Osteoblast (primary cell): Measurements from ENCODE around the gene STAC3. TPM values are rescaled to one million over a fixed set of nuclear protein-coding genes. Genes with fewer than 3 reads are reported as not detected.

Experiments
- DNase-seq: peaks from one replicate; pipeline ENCODE4 v3.0.0; 2011; ENCODE audit warnings: low spot score, mixed read lengths; ENCODE audit not compliant: insufficient read length; ENCODE audit errors: missing footprints
- H2AFZ ChIP-seq: 2 replicates; pipeline ENCODE4 v1.6.0; 2011; ENCODE audit warnings: mild to moderate bottlenecking, low read length
- H3K27ac ChIP-seq: 2 replicates; pipeline ENCODE4 v1.5.1; 2011; ENCODE audit warnings: mild to moderate bottlenecking, low read depth, low read length, moderate library complexity
- H3K27me3 ChIP-seq: 2 replicates; pipeline ENCODE4 v1.6.0; 2012; ENCODE audit warnings: mild to moderate bottlenecking, control low read depth, inconsistent platforms, low read length, moderate library complexity; ENCODE audit not compliant: insufficient read depth
- H3K36me3 ChIP-seq: 2 replicates; pipeline ENCODE4 v1.5.1; 2011; ENCODE audit warnings: mild to moderate bottlenecking, low read length, control low read depth, moderate library complexity; ENCODE audit not compliant: insufficient read depth
- H3K4me1 ChIP-seq: 2 replicates; pipeline ENCODE4 v1.5.1; 2011; ENCODE audit warnings: mild to moderate bottlenecking, low read length, control low read depth, moderate library complexity; ENCODE audit not compliant: insufficient read depth
- H3K4me2 ChIP-seq: 2 replicates; pipeline ENCODE4 v1.6.0; 2011; ENCODE audit warnings: mild to moderate bottlenecking, low read length; ENCODE audit not compliant: insufficient read depth
- H3K4me3 ChIP-seq: fragments of 200-600 bp; sonication (generic); 3 replicates; pipeline ENCODE4 v1.5.1; 2012; ENCODE audit warnings: mild to moderate bottlenecking, low read length, inconsistent platforms; ENCODE audit not compliant: insufficient read depth
- H3K79me2 ChIP-seq: 2 replicates; pipeline ENCODE4 v1.6.0; 2012; ENCODE audit warnings: mild to moderate bottlenecking, low read length, control low read depth, inconsistent platforms; ENCODE audit not compliant: insufficient read depth
- H3K9me3 ChIP-seq: 2 replicates; pipeline ENCODE4 v1.5.1; 2011; ENCODE audit warnings: low read depth, low read length, control low read depth
- H4K20me1 ChIP-seq: 2 replicates; pipeline ENCODE4 v1.6.0; 2012; ENCODE audit warnings: mild to moderate bottlenecking, low read length, control low read depth; ENCODE audit not compliant: insufficient read depth
- total RNA-seq: library from RNA; depleted of rRNA; stranded (reverse); fragments of >200 nt; gene quantifications from 2 replicates; pipeline ENCODE4 v1.2.3, GENCODE V29; 2012
- TF ChIP-seq, protein P1 (sequence below): IDR thresholded peaks from 2 replicates; pipeline ENCODE4 v1.5.1; 2011; ENCODE audit warnings: mild to moderate bottlenecking, low read depth, low read length, moderate library complexity; ENCODE audit errors: extremely low read depth

Gene STAC3
- total RNA-seq, 1 donor = 0.36 TPM

- peaks cover 11% of the 10 kb centered on the region for H3K79me2 ChIP-seq
- H3K4me3 ChIP-seq = no peak overlapping the region
- TF ChIP-seq, protein P1, sequence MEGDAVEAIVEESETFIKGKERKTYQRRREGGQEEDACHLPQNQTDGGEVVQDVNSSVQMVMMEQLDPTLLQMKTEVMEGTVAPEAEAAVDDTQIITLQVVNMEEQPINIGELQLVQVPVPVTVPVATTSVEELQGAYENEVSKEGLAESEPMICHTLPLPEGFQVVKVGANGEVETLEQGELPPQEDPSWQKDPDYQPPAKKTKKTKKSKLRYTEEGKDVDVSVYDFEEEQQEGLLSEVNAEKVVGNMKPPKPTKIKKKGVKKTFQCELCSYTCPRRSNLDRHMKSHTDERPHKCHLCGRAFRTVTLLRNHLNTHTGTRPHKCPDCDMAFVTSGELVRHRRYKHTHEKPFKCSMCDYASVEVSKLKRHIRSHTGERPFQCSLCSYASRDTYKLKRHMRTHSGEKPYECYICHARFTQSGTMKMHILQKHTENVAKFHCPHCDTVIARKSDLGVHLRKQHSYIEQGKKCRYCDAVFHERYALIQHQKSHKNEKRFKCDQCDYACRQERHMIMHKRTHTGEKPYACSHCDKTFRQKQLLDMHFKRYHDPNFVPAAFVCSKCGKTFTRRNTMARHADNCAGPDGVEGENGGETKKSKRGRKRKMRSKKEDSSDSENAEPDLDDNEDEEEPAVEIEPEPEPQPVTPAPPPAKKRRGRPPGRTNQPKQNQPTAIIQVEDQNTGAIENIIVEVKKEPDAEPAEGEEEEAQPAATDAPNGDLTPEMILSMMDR = no peak
- H3K27ac ChIP-seq = no peak overlapping the region
- H3K36me3 ChIP-seq = peaks cover 94% of the 10 kb centered on the region
- peaks cover 33% of the 10 kb centered on the region for H4K20me1 ChIP-seq
- H2AFZ ChIP-seq = no peak overlapping the region
- H3K4me1 ChIP-seq = no peaks in the 10 kb centered on the region
- no peak overlapping the region for H3K4me2 ChIP-seq
- no peaks in the 10 kb centered on the region for H3K9me3 ChIP-seq
- DNase-seq = no peak
- no peaks in the 10 kb centered on the region for H3K27me3 ChIP-seq
Observed at GRCh38 chr12:57204454-57204853, 46.5 kb downstream of the STAC3 start.

DNA sequence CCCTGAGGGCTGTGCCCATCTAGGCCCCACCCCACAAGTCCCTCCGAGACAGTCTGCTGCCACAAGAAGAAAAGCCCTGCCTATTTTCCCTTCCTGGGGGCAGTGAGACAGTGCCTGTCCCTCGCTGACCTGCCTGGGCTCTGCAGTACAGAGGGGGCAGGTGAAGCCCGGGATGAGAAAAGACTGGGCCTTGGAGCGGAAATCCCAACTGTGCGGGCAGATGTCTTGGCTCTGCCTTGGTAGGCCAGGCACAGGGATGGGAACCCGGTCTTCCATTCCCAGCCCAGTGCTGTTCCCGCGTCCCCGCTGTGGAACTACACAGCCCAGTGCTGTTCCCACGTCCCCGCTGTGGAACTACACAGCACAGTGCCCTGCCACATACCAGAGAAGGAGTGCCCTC, 47.2 kb downstream of the STAC3 start:
- no peak for DNase-seq
- Histone ChIP-seq H2AFZ (no peak overlapping the region), H3K36me3 (peaks cover 94% of the 10 kb centered on the region), H3K27ac (no peak overlapping the region), H3K4me1 (no peaks in the 10 kb centered on the region), H3K4me3 (no peak overlapping the region), H4K20me1 (peaks cover 33% of the 10 kb centered on the region), H3K79me2 (peaks cover 14% of the 10 kb centered on the region), H3K27me3 (no peaks in the 10 kb centered on the region), H3K9me3 (no peaks in the 10 kb centered on the region), H3K4me2 (no peak overlapping the region)
- TF ChIP-seq, protein P1 = no peak

DNA sequence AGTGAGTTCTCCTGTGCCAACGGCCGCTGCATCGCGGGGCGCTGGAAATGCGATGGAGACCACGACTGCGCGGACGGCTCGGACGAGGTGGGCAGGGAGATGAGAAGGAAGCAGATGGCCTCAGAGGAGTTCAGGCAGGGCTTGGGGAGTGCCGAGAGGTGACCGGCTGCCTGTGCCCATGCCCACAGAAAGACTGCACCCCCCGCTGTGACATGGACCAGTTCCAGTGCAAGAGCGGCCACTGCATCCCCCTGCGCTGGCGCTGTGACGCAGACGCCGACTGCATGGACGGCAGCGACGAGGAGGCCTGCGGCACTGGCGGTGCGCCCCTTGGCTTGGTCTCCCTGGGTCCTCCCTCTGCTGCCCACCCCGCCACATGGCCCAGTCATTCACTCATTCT, 47.8 kb downstream of the STAC3 start:
- H2AFZ ChIP-seq = no peak overlapping the region
- no peak for DNase-seq
- TF ChIP-seq, protein P1 = no peak
- no peaks in the 10 kb centered on the region for H3K9me3 ChIP-seq
- H3K4me3 ChIP-seq = no peak overlapping the region
- H3K4me2 ChIP-seq = no peak overlapping the region
- peaks cover 32% of the 10 kb centered on the region for H4K20me1 ChIP-seq
- H3K4me1 ChIP-seq = no peaks in the 10 kb centered on the region
- no peaks in the 10 kb centered on the region for H3K27me3 ChIP-seq
- no peak overlapping the region for H3K27ac ChIP-seq
- peaks cover 18% of the 10 kb centered on the region for H3K79me2 ChIP-seq
- peaks cover 94% of the 10 kb centered on the region for H3K36me3 ChIP-seq

- DNase-seq = no peak
- TF ChIP-seq, protein P1 = no peak
- Histone ChIP-seq H3K4me2 (no peak overlapping the region), H3K36me3 (peaks cover 94% of the 10 kb centered on the region), H3K27me3 (no peaks in the 10 kb centered on the region), H3K9me3 (no peaks in the 10 kb centered on the region), H2AFZ (no peak overlapping the region), H3K79me2 (peaks cover 26% of the 10 kb centered on the region), H3K27ac (no peak overlapping the region), H3K4me3 (no peak overlapping the region), H4K20me1 (peaks cover 39% of the 10 kb centered on the region), H3K4me1 (no peaks in the 10 kb centered on the region)
Observed at GRCh38 chr12:57202321-57202720, 48.7 kb downstream of the STAC3 start.
